Epithelial cell of proximal tubule (primary cell): Measurements from ENCODE around the gene FCHO2. TPM values are rescaled to one million over a fixed set of nuclear protein-coding genes. Genes with fewer than 3 reads are reported as not detected.
"Not testable (repeated sequence)": the region's sequence is repeated elsewhere in the genome, so short reads cannot be mapped to it uniquely, and the experiment has no call there.

Experiments
- DNase-seq: peaks from one replicate; pipeline ENCODE4 v3.0.0-alpha.2; 2011; ENCODE audit warnings: low read depth
- H3K4me3 ChIP-seq: 2 replicates; pipeline ENCODE4 v1.5.1; 2011; ENCODE audit warnings: low read depth, mild to moderate bottlenecking, low read length
- CTCF ChIP-seq: conservative IDR thresholded peaks from 2 replicates; pipeline ENCODE4 v1.5.1; 2012; ENCODE audit warnings: low read depth, mild to moderate bottlenecking, low read length
- total RNA-seq: library from RNA; depleted of rRNA; stranded (reverse); fragments of >200 nt; gene quantifications from 2 replicates; pipeline ENCODE4 v1.2.3, GENCODE V29; 2015

The FCHO2 gene
- total RNA-seq, 1 donor from 2014 or later: 5.5 TPM

- TF ChIP-seq CTCF: no peak
- no peak overlapping the region for H3K4me3 ChIP-seq
- no peak for DNase-seq
Measured at GRCh38 chr5:72994578-72994977, 38.7 kb downstream of the FCHO2 start.

GRCh38 chr5:72996632-72997031 lies 40.8 kb downstream of the FCHO2 start:
- H3K4me3 ChIP-seq: no peak overlapping the region
- TF ChIP-seq CTCF: no peak
- no peak for DNase-seq

- no peak for TF ChIP-seq CTCF
- no peak for DNase-seq
- H3K4me3 ChIP-seq: no peak overlapping the region
Measured at GRCh38 chr5:72999916-73000315, 44.1 kb downstream of the FCHO2 start.

GRCh38 chr5:73005886-73006285 lies 50.0 kb downstream of the FCHO2 start:
- no peak overlapping the region for H3K4me3 ChIP-seq
- TF ChIP-seq CTCF: no peak
- DNase-seq: no peak

GRCh38 chr5:73007051-73007450 lies 51.2 kb downstream of the FCHO2 start:
- DNase-seq: no peak
- TF ChIP-seq CTCF: no peak

GRCh38 chr5:73008831-73009230 lies 53.0 kb downstream of the FCHO2 start:
- DNase-seq: no peak
- H3K4me3 ChIP-seq: no peak overlapping the region
- TF ChIP-seq CTCF: no peak

More at GRCh38 chr5:73007051-73007450, 51.2 kb downstream of the FCHO2 start:
- no peak overlapping the region for H3K4me3 ChIP-seq

- not testable (repeated sequence) for H3K4me3 ChIP-seq, DNase-seq
Measured at GRCh38 chr5:73011612-73012011, 55.8 kb downstream of the FCHO2 start.

GRCh38 chr5:73018892-73019291 lies 63.1 kb downstream of the FCHO2 start:
- H3K4me3 ChIP-seq: no peak overlapping the region
- no peak for DNase-seq
- no peak for TF ChIP-seq CTCF
